Right kidney (tissue), 1 donor: ENCODE measurements around the gene OSBPL8.
"Not testable (repeated sequence)": the region's sequence is repeated elsewhere in the genome, so short reads cannot be mapped to it uniquely, and the experiment has no call there.

Source experiments
- DNase-seq: peaks from one replicate; pipeline ENCODE4 v3.0.0-alpha.2; 2016

The OSBPL8 gene

DNA sequence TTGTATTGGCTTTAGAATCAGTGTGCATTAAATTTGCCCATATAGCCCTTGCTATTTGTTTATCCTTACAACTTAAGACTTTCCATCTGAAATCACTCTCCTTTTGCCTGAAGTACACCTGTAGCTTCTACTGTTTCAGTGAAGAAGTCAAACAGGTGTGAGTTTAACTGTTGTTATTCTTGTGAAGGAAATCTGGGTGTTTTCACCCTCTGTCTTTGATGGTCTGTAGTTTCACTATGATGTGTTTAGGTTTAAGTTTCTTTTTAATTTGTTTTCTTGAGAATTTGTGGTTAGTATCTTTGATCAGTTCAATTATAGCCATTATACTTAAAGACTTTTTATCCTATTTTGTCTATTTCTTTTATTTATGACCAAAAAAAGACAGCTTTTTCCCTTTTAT, 142.5 kb downstream of the OSBPL8 start:
- no peak for DNase-seq

DNA sequence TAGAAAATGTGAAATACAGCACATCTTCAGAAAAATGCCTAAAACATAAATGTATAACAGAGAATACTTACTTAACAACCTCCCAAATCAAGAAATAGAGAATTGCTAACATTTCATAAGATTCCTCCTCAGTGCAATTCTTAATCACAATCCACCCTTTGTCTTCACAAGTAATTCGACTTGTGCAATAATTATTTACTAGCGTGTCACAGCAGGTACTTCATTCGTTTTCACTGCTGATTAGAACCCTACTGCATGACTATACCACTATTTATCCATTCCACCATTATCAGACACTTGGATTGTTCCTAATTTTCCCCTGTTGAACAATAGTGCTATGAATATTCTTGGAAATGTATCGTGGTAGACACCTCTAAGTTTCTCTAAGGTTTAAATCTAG, 146.4 kb downstream of the OSBPL8 start:
- no peak for DNase-seq

DNA sequence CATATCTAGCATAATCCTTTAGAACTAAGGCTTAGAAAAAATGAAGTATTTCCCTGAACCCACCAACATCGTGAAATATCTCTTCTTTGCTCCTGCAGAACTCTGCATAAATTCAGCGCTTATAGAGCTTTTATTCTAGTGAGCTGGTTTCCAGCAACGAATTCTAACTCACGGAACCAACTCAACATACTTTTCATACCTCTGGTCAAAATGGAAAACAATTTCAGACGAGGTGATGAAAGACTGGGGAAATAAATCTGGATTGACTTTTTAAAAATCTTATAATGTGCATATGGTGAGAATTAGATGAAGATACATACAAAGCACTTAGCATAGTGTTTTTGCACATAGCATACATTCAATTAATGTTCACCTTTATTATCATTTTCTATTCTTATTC, 148.8 kb downstream of the OSBPL8 start:
- no peak for DNase-seq

DNA sequence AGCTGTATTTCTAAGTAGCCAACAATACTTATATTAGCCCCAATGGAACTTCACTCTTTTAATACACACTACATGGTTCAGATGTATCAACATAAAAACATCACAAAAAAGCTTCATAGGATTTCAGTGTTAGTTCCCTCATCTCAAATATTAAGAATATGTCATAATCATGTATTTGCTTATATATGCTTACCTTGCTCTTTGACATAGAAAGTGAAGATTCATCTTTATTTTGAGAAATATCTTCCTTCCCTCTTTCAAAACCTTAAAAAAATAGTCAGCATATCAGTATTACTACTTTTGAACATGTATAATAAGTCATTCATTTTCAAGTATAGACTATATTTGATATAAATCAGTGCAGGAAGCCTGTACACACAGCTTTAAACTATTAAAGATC, 149.2 kb downstream of the OSBPL8 start:
- DNase-seq: no peak

GRCh38 chr12:76409074-76409473, 150.5 kb downstream of the OSBPL8 start:
- DNase-seq: no peak

DNA sequence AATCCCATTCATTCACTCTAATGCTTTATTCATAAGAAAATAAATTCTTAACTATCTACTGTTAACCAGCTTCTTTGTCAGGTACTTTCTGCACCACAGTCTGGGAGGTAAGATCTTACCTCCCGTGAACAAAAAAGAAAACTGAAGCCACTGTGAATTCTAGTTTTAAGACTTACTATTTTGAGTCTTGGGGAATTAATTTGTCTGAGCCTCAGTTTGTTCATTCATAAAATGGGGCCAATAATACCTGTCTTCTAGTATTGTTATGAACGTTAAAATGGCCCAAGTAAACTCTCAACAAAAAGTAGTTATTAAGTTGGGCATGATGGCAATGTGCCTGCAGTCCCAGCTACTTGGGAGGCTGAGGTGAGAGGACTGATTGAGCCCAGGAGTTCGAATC, 151.9 kb downstream of the OSBPL8 start:
- DNase-seq: no peak

DNA sequence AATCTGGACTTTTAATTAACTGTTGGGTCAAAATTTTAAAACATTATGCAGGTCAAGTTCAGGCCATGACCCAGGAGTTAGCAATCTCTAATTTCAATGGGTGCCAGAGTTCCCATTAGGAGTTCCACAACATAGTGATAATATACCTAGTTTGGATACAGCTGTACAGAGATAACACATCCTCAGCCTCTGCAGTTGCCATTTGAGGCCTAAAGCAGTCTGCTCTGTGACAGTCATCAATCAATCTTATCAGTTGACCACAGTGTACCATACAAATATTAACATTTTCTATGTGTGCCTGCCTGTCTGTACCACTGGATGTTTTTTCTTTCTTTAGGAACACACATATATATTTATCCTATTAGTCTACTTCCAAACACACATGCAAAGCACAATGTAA, 157.3 kb downstream of the OSBPL8 start:
- DNase-seq: no peak

DNA sequence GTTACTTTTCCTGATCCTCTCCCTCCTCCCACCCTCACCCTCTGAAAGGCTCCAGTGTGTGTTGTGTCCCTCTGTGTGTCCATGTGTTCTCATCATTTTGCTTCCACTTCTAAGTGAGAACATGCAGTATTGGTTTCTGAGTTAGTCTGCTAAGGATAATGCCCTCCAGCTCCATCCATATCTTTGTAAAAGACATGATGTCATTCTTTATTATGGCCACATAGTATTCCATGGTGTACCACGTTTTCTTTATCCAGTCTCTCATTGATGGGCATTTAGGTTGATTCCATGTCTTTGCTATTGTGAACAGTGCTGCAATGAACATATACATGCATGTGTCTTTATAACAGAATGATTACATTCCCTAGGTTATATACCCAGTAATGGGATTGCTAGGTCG, 159.4 kb downstream of the OSBPL8 start:
- no peak for DNase-seq

DNA sequence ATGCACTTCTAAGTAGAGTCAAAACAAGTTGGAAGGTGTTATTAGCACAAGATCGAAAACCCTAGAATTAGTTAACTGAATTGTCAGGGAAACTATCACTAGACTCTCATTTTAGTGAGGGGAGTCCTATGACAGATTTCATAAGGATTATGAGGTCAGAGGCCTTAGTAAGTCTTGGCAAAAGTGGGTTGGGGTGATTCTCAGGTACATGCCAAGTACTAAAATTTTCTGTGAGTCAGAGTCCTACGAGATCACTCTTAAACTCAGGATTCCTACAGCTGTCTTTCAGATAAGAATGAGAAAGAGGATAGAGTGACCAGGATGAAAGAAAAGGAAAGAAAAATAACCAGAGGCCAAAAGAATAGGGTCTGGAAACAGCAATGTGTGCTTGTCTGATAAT, 160.5 kb downstream of the OSBPL8 start:
- DNase-seq: no peak

DNA sequence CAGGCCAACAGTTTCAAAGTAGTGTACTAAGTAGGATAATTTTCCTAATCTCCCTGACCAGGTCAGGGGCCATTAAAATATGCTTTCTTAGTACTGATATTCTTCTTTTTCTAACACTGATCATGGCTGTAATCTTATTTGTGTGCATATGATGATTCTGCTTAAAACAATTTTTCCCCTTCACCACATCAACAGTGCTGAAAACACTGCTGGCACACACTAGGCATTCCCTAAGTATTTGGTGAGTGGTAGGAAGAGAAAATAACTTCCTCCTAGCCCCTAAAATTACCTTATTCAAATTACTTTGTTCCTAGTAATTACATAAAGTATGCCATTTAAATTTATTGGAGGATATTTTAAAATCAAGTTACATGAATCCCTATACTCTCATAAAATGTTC, 161.5 kb downstream of the OSBPL8 start:
- DNase-seq: no peak

DNA sequence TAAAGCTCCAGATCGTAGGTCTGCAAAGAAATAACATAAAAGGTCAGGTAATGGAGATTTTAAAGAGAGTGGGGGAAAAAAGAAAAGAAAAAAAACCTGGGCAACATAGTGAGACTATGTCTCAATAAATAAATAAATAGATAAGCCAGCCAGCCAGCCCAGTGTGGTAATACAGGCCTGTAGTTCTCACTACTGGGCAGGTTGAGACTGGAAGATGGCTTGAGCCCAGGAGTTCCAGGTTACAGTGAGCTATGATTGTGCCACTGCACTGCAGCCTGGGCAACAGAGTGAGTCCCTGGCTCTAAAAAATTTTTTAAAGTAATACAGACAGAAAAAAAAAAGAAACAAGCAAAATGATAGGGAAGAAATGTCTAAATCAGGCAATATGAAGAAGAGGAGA, 168.1 kb downstream of the OSBPL8 start:
- no peak for DNase-seq

- DNase-seq: no peak
These were observed 172.0 kb downstream of the OSBPL8 start for GRCh38 chr12:76387614-76388013.

- no peak for DNase-seq
These were observed 175.0 kb downstream of the OSBPL8 start for GRCh38 chr12:76384560-76384959.

- DNase-seq: no peak
These were observed 175.6 kb downstream of the OSBPL8 start for GRCh38 chr12:76383988-76384387.

- no peak for DNase-seq
These were observed 180.3 kb downstream of the OSBPL8 start for GRCh38 chr12:76379261-76379660.

DNA sequence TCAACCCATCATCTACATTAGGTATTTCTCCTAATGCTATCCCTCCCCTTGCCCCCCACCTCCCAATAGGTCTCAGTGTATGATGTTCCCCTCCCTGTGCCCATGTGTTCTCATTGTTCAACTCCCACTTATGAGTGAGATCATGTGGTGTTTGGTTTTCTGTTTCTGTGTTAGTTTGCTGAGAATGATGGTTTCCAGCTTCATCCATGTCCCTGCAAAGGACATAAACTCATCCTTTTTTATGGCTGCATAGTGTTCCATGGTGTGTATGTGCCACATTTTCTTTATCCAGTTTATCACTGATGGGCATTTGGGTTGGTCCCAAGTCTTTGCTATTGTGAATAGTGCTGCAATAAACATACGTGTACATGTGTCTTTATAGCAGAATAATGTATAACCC, 182.7 kb downstream of the OSBPL8 start:
- not testable (repeated sequence) for DNase-seq

- no peak for DNase-seq
These were observed 183.6 kb downstream of the OSBPL8 start for GRCh38 chr12:76375939-76376338.

DNA sequence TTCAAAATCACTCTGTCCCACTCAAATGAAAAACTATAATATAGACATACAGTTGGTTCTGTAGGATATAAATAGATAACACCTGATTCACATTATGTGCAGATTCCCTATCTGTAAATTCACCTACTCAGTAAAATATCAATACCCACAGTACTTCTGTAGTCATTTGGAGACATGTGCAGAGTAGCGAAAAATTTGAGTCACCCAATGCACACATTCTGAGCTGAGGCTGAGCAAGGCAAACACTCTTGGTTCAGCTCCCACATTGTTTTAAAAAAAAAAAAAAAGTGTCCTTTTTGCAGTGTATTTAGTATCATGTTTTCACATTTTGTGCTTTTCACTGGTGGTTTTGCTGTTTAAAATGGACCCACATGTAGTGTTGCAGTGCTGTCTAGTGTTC, 184.1 kb downstream of the OSBPL8 start:
- no peak for DNase-seq

- DNase-seq: no peak
These were observed 185.1 kb downstream of the OSBPL8 start for GRCh38 chr12:76374386-76375020.

DNA sequence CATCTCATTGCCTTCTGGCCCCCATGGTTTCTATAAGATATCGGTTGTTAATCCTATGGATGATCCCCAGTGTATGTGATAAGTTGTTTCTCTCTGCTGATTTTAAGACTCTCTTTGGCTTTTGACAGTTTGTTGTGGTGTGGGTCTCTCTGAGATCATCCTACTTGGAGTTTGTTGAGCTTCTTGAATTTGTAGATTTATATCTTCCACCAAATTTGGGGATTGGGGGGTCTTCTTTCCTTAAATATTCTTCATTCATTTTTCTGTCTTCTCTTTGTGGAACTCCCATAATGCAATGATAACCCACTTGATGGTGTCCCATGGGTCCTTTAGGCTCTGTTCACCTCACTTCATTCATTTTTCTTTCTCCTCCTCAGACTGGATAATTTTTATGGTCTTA, 191.3 kb downstream of the OSBPL8 start:
- no peak for DNase-seq

- DNase-seq: no peak
These were observed 193.4 kb downstream of the OSBPL8 start for GRCh38 chr12:76366163-76366562.

- not testable (repeated sequence) for DNase-seq
These were observed 195.4 kb downstream of the OSBPL8 start for GRCh38 chr12:76364131-76364530.

- DNase-seq: no peak
These were observed 199.3 kb downstream of the OSBPL8 start for GRCh38 chr12:76360316-76360715.

- no peak for DNase-seq
These were observed 203.5 kb downstream of the OSBPL8 start for GRCh38 chr12:76356071-76356470.
